Measurements from ENCODE around the gene EXOC6B. TPM values are rescaled to one million over a fixed set of nuclear protein-coding genes. Genes with fewer than 3 reads are reported as not detected.

EXOC6B gene
- total and polyA plus RNA-seq, 2 of the 8 experiments (the other 6 are each of a cell fraction or from before 2014, with no cell fraction given): 13.5 to 33.0 TPM

GRCh38 chr2:72207334-72207733, 618.5 kb downstream of the EXOC6B start:
- Histone ChIP-seq H2BK15ac (ENCODE audit: low read length) (no peak overlapping the region), H3K23me2 (ENCODE audit: low read depth, low read length) (no peaks in the 10 kb centered on the region), H2AFZ (ENCODE audit: low read length) (no peak overlapping the region), H4K8ac (ENCODE audit: extremely low read depth, insufficient read depth, low read length) (no peak overlapping the region), H3K79me1 (ENCODE audit: low read depth, low read length) (no peaks in the 10 kb centered on the region), H3K23ac (ENCODE audit: insufficient read length) (no peak overlapping the region), H3K27ac (ENCODE audit: low read depth, low read length) (no peak overlapping the region), H3K14ac (ENCODE audit: insufficient read length) (no peak overlapping the region), H3K18ac (ENCODE audit: extremely low read depth, low read length) (no peak overlapping the region), H4K20me1 (replicated peaks in 1 of 2; ENCODE audit: control insufficient read depth in 1 of 2, insufficient read depth in 2 of 2, low read length in 2 of 2) (no peaks in the 10 kb centered on the region), H3K56ac (replicated peaks; ENCODE audit: insufficient read length, low read depth, low read length) (no peak overlapping the region), H3K4me2 (ENCODE audit: insufficient read depth in 1 of 2, low read depth in 2 of 2, low read length in 2 of 2) (no peak overlapping the region), H2BK20ac (ENCODE audit: low read length) (no peak overlapping the region), H4K5ac (ENCODE audit: insufficient read length, low read depth, low read length) (no peak overlapping the region), H3K9me3 (ENCODE audit: insufficient read depth in 2 of 2, low read depth in 1 of 2, low read length in 1 of 2) (no peaks in the 10 kb centered on the region), H3K4me1 (replicated peaks in 1 of 4; ENCODE audit: control insufficient read depth in 3 of 4, insufficient read depth in 4 of 4, low read length in 3 of 4) (no peaks in the 10 kb centered on the region; a peak in 1 of 7 replicates), H3K27me3 (replicated peaks in 1 of 4; ENCODE audit: control insufficient read depth in 3 of 4, extremely low read depth in 1 of 4, insufficient read depth in 3 of 4, low read length in 3 of 4) (no peaks in the 10 kb centered on the region), H4K91ac (replicated peaks; ENCODE audit: insufficient read length, low read length) (no peak overlapping the region), H3K79me2 (ENCODE audit: control insufficient read depth in 1 of 2, insufficient read depth in 2 of 2, low read length in 2 of 2) (no peaks in the 10 kb centered on the region), H3K4ac (replicated peaks; ENCODE audit: insufficient read length, low read depth, low read length) (no peak overlapping the region), H2AK5ac (ENCODE audit: low read depth, low read length) (no peak overlapping the region), H2BK12ac (ENCODE audit: low read depth, low read length) (no peak overlapping the region), H2BK120ac (replicated peaks; ENCODE audit: low read depth, low read length) (no peak overlapping the region), H3K9ac (replicated peaks in 1 of 4; ENCODE audit: extremely low read depth in 1 of 4, low read depth in 3 of 4, low read length in 3 of 4) (no peak overlapping the region), H2BK5ac (ENCODE audit: low read depth, low read length) (no peak overlapping the region), H3K4me3 (ENCODE audit: extremely low read depth in 1 of 4, insufficient read depth in 2 of 4, low read depth in 3 of 4, low read length in 4 of 4) (no peak overlapping the region), H3K36me3 (ENCODE audit: control insufficient read depth in 2 of 4, insufficient read depth in 4 of 4, low read length in 3 of 4) (no peaks in the 10 kb centered on the region)
- FAIRE-seq: no peak
- CTCF ChIA-PET (ENCODE audit: partially characterized antibody): interaction anchor here (1.0 to 1.1 kb wide), 2 partner anchors 118 to 123 kb away, joined by 3 to 5 read pairs; no protein-coding TSS in a partner anchor
- POLR2A ChIA-PET (ENCODE audit: partially characterized antibody): no interaction called here
- DNase-seq (ENCODE audit: low read depth in 1 of 2, low spot score in 2 of 2): no peak
- WGBS, 2 experiments (ENCODE audit: extremely low coverage in 1 of 2, insufficient coverage in 1 of 2, insufficient read length in 1 of 2, insufficient replicate concordance in 2 of 2, low coverage in 1 of 2, low lambda C conversion rate in 2 of 2, missing lambda C conversion rate in 1 of 2): 97% methylated on average over 2 of the region's 2 CpGs; no CpG with 5 or more reads in 1 of the 2 experiments
- TF ChIP-seq HDAC6 (IDR thresholded peaks at IDR 0.05; ENCODE audit: low read depth, low read length): no peak
- no peak for TF ChIP-seq CREB1 (IDR thresholded peaks at IDR 0.05)
- TF ChIP-seq CBX5 (IDR thresholded peaks at IDR 0.05; ENCODE audit: low read depth, low read length): no peak
- no peak for TF ChIP-seq MAX (IDR thresholded peaks at IDR 0.05)
- TF ChIP-seq POU5F1 (IDR thresholded peaks at IDR 0.05; ENCODE audit: low read depth, low read length): no peak
- no peak for TF ChIP-seq JUND (IDR thresholded peaks at IDR 0.05; ENCODE audit: low read length)
- TF ChIP-seq KDM5A (IDR thresholded peaks at IDR 0.05; ENCODE audit: low read length): no peak
- TF ChIP-seq KDM1A (IDR thresholded peaks at IDR 0.05; ENCODE audit: borderline replicate concordance, low read length): no peak
- TF ChIP-seq TBP (IDR thresholded peaks at IDR 0.05; ENCODE audit: low read depth, low read length): no peak
- no peak for TF ChIP-seq NRF1 (IDR thresholded peaks at IDR 0.05; ENCODE audit: low read depth, low read length)
- TF ChIP-seq ATF3 (IDR thresholded peaks at IDR 0.05; ENCODE audit: insufficient read depth, low read depth, low read length): no peak
- no peak for TF ChIP-seq BCL11A (IDR thresholded peaks at IDR 0.05; ENCODE audit: low read depth in 2 of 2, low read length in 2 of 2)
- TF ChIP-seq GTF2F1 (IDR thresholded peaks at IDR 0.05; ENCODE audit: borderline replicate concordance, low read depth, low read length): no peak
- no peak for TF ChIP-seq EZH2 (IDR thresholded peaks at IDR 0.05; ENCODE audit: low read depth, low read length, severe bottlenecking)
